ENCODE data around the gene SGCA. TPM values are rescaled to one million over a fixed set of nuclear protein-coding genes. Genes with fewer than 3 reads are reported as not detected.

The SGCA gene
- total RNA-seq, 2 experiments from 2014 or later, result 0.34 TPM; not detected in 1

GRCh38 chr17:50139185-50139783 lies 26.5 kb upstream of the SGCA start:
- H3K27ac Mint-ChIP-seq, result no peak overlapping the region
- H3K9me3 Mint-ChIP-seq, result no peaks in the 10 kb centered on the region
- TF ChIP-seq CTCF (IDR thresholded peaks at IDR 0.05), result no peak
- no peak for DNase-seq
- intact Hi-C loops (cut with micrococcal nuclease), result no loop called here
- no peak overlapping the region for H3K4me3 Mint-ChIP-seq
- H3K36me3 Mint-ChIP-seq (ENCODE audit: low read depth), result peaks cover 71% of the 10 kb centered on the region
- H3K4me1 Mint-ChIP-seq (ENCODE audit: low read depth), result peaks cover 44% of the 10 kb centered on the region
- POLR2A ChIA-PET, result interaction anchor here (0.7 to 2.5 kb wide), 6 partner anchors 9 to 61 kb away, joined by 3 to 15 read pairs (median 4); partner anchors contain the start of gene SAMD14
- CTCF ChIA-PET, result interaction anchor here (0.7 to 4.5 kb wide), 22 partner anchors 8 to 157 kb away, joined by 3 to 58 read pairs (median 6); partner anchors contain the start of genes PPP1R9B and SAMD14
- ATAC-seq, result no peak
- no peaks in the 10 kb centered on the region for H3K27me3 Mint-ChIP-seq

GRCh38 chr17:50139950-50140885 lies 25.6 kb upstream of the SGCA start:
- DNase-seq (peak; percentile 87), ATAC-seq (peak; percentile 90)
- intact Hi-C loops (cut with micrococcal nuclease), result no loop called here
- Mint-ChIP-seq H3K27ac (peak overlapping the region; percentile 61), H3K9me3 (no peaks in the 10 kb centered on the region), H3K4me1 (ENCODE audit: low read depth) (peaks cover 53% of the 10 kb centered on the region), H3K36me3 (ENCODE audit: low read depth) (peaks cover 76% of the 10 kb centered on the region), H3K4me3 (no peak overlapping the region), H3K27me3 (no peaks in the 10 kb centered on the region)
- ChIA-PET POLR2A (interaction anchor here (0.6 to 2.5 kb wide), 5 partner anchors 12 to 46 kb away, joined by 3 to 15 read pairs (median 3); no protein-coding TSS in a partner anchor), CTCF (interaction anchor here (0.7 to 4.5 kb wide), 21 partner anchors 9 to 157 kb away, joined by 3 to 58 read pairs (median 6); partner anchors contain the start of genes PPP1R9B, SAMD14 and SGCA)
- TF ChIP-seq CTCF (IDR thresholded peaks at IDR 0.05), result peak; percentile 94

- Mint-ChIP-seq H3K27me3 (no peaks in the 10 kb centered on the region), H3K27ac (peak overlapping the region; percentile 75), H3K9me3 (no peaks in the 10 kb centered on the region), H3K36me3 (ENCODE audit: low read depth) (peaks cover 73% of the 10 kb centered on the region), H3K4me1 (ENCODE audit: low read depth) (peaks cover 61% of the 10 kb centered on the region), H3K4me3 (no peak overlapping the region)
- no peak for TF ChIP-seq CTCF (IDR thresholded peaks at IDR 0.05)
- POLR2A ChIA-PET, result interaction anchor here (1.0 to 1.7 kb wide), 2 partner anchors 21 to 47 kb away, joined by 3 to 5 read pairs; no protein-coding TSS in a partner anchor
- intact Hi-C loops (cut with micrococcal nuclease), result no loop called here
- DNase-seq (no peak), ATAC-seq (no peak)
- CTCF ChIA-PET, result interaction anchor here (0.7 to 4.5 kb wide), 15 partner anchors 8 to 144 kb away, joined by 3 to 58 read pairs (median 5); partner anchors contain the start of genes PPP1R9B, SAMD14 and SGCA
Measured at GRCh38 chr17:50141026-50141744, 24.6 kb upstream of the SGCA start.

- H3K36me3 Mint-ChIP-seq (ENCODE audit: low read depth), result peaks cover 72% of the 10 kb centered on the region
Measured at GRCh38 chr17:50141745-50142110, 24.1 kb upstream of the SGCA start.

More at GRCh38 chr17:50141745-50142110, 24.1 kb upstream of the SGCA start:
- peak; percentile 47 for DNase-seq
- POLR2A ChIA-PET, result interaction anchor here (0.9 to 1.7 kb wide), 2 partner anchors 20 to 200 kb away, joined by 3 to 5 read pairs; no protein-coding TSS in a partner anchor
- Mint-ChIP-seq H3K4me3 (no peak overlapping the region), H3K4me1 (ENCODE audit: low read depth) (peaks cover 65% of the 10 kb centered on the region), H3K27ac (peak overlapping the region; percentile 75), H3K27me3 (no peaks in the 10 kb centered on the region), H3K9me3 (no peaks in the 10 kb centered on the region)
- CTCF ChIA-PET, result interaction anchor here (0.7 to 4.5 kb wide), 7 partner anchors 11 to 144 kb away, joined by 3 to 58 read pairs (median 6); partner anchors contain the start of gene SAMD14
- intact Hi-C loops (cut with micrococcal nuclease), result no loop called here
- TF ChIP-seq CTCF (IDR thresholded peaks at IDR 0.05), result no peak
- ATAC-seq, result peak; percentile 25
